GM21423 (cell line): ENCODE measurements around the gene CAMK2N2.
"Not testable (repeated sequence)": the region's sequence is repeated elsewhere in the genome, so short reads cannot be mapped to it uniquely, and the experiment has no call there.

ENCODE experiments used
- ATAC-seq: cut with Tn5 transposase; IDR thresholded peaks from one replicate; pipeline ENCODE4 v1.9.1; 2021; ENCODE audit warnings: mild to moderate bottlenecking, moderate library complexity; ENCODE audit not compliant: unreplicated experiment

CAMK2N2 gene

DNA sequence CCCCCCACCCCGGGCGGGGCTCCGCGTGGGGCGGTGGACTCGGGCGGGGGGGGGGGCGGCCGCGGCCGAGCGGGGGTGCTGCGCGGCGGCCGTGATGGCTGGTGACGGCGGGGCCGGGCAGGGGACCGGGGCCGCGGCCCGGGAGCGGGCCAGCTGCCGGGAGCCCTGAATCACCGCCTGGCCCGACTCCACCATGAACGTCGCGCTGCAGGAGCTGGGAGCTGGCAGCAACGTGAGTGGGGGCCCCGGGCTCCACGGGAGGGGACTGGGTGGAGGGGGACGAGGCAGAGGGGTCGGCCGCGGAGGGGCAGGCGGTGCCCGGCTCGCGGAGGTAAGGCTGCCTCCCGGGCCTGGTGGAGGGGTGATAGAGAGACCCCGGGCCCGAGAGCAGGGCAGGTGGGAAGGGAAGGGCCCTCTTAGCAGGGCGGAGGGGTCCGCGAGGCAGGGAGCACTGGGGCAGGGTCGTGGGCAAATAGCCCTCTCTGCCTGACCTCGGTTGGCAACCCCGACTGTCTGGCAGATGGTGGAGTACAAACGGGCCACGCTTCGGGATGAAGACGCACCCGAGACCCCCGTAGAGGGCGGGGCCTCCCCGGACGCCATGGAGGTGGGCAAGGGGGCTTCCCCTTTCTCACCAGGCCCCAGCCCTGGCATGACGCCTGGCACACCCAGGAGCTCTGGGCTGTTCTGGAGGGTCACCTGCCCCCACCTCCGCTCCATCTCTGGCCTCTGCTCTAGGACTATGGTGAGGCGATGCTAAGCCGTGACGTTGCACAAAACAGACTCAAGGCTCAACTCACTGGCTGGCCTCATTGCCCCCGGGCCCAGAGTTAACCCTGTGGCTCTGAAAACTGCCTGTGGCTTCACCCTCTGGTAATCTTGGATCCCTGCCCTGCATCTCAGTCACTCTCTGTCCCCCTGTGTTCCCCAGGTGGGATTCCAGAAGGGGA lies 14.9 kb upstream of the CAMK2N2 start, which contains the start of gene ECE2:
Gene ECE2 (plus strand): TSS at position 62 of the 950 bp plus-strand sequence. CDS start 132 bp downstream, at position 194.
- no peak for ATAC-seq

DNA sequence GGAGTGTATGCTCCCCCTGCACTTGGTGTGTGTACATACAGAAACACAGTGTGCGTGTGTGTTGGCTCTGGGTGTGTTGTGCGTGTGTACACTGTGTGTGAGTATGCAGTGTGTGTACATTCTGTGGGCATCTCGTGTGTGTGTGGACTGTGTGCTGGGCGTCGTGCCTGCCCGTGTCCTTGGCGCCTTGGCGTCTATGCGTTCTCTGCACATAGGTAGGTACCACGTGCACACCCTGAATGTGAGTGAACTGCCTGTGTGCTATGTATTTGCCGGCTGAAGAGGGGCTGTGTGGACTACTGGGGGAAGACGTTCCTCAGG lies 14.0 kb upstream of the CAMK2N2 start:
- no peak for ATAC-seq

DNA sequence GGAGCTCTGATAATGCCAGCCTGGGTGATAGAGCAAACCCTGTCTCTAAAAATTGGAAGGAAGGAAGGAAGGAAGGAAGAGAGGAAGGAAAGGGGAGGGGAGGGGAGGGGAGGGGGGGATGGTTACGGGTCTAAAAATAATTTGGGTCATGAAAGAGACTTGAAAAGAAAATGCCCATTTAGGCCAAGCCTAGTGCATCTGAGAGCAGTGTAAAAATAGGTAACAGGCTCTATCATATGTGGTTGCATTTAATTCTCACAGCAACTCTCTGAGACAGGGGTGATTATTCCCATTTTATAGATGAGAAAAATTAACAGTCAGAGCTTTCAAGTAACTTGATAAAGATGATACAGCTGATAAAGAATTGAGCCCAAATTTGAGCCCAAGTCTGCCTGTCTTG lies 10.9 kb upstream of the CAMK2N2 start:
- no peak for ATAC-seq

DNA sequence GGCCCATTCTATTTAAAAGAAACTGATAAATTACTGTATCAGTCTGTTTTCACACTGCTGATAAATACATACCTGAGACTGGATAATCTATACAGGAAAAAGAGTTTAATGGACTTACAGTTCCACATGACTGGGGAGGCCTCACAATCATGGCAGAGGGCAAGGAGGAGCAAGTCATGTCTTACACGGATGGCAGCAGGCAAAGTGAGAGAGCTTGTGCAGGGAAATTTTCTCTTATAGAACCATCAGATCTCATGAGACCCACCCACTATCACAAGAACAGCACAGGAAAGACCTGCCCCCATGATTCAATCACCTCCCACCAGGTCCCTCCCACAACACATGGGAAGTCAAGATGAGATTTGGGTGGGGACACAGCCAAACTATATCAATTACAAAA lies 5.9 kb upstream of the CAMK2N2 start:
- not testable (repeated sequence) for ATAC-seq

DNA sequence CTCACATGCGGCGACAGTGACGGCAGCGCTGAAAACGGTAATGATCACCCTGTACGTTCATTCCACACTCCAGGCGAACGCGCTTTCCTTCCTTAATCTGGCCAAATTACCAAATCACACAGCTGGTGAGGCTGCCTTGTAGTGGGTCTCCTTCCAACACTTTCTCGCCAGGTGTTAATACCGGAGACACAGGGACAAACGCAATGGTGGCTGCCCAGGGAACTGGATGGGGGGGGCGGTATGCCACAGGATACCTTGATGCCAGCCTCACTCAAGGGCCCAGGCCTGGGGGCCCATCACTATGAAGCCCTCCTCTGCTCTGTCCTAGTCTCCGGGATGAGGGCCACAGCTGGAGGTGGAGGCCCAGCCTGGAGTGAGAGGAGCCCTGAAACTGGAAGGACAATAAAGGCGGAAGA lies 1.4 kb upstream of the CAMK2N2 start:
- no peak for ATAC-seq

DNA sequence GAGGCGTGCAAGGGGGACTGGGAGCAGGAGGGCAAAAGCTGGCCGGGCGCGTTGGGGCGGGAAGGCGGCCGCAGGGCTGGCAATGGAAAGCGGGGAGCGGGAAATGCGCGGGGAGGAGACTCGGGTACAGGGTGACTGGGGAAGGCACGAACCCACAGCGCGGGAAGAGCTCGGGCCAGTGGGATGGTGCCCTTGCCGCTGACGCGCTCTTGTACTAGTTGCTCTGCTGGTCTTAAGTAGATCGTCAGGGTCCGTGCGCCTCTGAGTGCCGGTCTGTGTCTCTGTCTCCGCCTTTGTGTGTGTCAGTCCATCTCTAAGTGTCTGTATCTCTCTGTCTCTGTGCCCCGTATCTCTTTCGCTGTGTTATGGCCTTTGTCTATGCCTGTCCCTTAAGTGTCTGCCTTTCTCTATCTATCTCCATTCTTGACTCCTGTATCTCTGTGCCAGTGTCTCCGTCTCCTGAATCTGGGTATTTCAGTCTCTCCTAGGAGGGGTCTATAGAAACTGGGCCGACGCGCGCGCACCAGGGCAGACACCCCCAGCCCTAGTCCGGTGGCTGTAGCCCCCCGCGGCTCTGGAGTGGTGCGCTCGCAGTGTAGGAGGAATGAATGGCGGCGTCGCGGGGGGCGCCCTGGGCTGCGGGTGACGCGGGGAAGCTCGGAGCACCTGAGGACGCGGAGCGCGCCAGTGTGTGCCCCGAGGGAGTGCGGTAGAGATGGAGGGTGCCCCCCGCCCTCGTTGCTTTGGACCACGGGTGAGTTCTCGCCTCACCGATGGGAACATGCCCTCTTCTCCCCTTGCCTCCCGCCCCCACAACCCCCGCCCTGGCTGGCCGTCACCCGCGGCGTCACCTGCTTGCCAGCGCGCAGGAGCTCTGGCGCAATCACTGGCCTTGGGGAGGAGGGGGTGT lies 756 bp upstream of the CAMK2N2 start:
- no peak for ATAC-seq

DNA sequence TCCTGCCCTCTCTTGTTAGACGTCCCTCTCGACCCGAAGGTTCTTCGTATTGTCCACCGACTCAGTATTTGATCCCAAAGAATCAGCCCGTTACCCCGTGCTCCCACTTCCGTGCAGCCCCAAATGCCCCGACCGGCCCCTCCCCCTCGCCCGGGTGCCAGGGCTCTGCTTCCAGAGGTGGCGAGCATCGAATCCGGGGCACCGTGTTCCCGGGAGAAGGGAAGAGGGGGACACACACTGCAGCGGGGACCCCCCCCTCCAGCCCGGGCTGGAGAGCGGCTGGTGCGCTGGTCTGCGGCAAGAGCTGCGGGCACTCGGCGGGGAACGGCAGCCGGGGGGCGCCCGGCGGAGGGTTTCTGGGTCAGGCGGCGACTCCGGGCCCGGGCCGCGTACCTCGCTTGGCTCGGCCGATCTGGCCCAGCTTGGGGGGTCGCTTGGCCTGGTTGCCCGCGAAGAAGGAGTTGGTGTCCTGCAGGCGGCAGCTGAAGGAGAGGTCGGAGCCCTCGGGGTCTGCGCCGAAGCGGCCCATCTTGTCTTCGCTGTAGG lies 556 bp downstream of the CAMK2N2 start:
- ATAC-seq = no peak

DNA sequence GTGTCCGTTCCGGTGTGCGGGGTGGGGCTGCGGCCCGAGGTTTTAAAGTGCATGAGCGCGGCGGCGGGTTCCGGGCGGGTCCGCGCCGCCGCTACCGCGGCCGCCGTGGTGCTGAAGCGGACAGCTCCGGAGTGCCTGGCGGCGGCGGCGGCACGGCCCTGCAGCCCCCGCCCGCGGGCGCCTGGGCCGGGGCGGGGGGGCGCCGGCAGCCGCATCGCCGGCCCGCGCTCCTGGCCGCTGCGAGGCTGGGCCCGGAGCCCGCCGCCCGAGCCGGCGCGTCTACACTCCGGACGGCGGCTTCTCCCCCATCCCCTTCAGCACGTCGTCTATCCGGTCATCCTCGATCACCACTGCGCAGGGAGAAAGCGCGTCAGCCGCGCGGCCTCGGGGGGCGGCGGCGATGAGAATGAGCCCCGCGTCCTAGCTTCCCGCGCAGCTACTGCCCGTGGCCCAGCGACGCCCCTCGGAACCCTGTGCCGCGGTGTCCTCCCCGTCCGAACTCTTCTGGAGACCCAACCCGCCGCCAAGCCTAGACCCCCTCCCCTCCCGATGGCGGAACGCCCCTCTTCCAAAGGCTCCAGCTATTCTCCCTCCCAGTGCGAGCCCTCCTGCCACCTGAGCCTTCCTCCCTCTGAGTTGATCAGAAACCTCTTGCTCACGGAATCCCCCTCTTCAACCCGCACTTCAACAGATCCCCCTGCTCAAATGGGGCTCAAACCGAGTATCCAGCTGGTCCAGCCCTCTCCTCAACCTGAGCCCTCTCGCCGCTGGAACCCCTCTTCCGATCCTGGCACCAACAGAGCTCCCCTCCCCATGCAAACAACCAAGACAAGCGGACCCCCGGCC lies 1.3 kb downstream of the CAMK2N2 start:
- ATAC-seq = no peak

DNA sequence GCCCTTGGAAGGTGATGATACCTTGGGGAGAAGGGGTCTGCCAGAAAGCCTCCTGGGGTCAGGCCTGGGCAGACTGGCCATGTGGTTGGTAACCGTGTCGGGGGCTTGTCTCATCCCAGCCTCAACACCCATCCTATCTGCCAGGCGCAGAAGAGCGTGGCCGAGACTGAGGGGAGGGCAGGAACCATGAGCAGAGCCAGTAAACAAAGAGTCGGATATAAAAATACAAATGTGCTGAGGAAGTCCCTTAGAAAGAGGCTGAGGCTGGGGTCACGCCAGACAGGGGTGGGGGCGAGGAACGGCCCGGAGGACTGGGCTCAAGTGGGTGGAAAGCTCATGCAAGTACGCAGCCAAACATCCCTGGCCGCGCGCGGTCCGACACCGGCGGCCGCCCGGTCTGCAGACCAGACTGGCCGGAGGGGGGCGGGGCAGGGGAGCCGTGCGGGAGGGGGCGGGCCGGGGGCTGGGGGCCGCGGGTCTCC lies 1.9 kb downstream of the CAMK2N2 start:
- no peak for ATAC-seq

DNA sequence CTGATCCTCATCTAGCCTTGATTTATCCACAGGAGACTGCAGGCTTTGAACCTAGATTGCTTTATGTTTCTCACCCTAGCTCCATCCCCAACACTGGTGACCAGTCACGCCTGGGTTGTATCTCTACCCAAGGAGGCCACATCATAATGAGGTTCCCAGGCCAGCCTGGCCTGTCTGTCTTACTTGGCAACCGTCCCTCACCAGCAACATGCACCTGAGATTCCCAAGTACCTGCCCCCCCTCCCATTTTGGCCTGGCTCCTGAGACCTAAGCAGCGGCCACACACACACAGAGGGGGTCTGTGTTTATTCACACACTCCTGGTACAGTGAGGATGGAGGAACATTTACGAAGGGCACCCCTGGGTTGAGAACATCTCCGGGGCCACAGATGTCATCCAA lies 2.4 kb downstream of the CAMK2N2 start:
- ATAC-seq = no peak

DNA sequence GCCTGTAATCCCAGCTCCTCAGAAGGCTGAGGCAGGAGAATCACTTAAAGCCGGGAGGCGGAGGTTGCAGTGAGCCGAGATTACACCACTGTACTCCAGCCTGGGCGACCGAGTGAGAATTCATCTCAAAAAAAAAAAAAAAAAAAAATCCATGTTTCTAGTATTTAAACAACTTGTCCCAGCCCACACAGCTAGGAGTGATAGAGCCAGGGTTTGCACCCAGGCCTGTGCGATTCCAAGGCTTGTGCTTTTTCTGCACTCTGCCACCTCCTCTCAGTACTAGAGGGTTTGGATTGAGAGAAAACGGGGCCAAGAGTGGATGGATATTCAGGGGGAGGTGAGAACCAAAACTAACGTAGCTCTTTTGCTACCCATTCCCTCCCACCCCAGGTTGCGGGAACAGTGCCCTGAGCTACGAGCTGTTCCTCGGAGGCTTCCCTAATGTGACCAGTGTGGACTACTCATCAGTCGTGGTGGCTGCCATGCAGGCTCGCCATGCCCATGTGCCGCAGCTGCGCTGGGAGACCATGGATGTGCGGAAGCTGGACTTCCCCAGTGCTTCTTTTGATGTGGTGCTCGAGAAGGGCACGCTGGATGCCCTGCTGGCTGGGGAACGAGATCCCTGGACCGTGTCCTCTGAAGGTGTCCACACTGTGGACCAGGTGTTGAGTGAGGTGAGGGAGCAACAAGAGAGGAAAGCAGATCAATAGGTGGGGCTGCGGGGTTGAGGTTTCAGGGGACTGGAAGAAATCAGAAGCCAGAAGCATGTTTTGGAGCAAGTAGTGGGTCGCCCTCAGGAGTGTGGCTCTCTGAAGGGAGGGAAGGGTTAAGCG lies 4.1 kb downstream of the CAMK2N2 start:
- ATAC-seq = no peak

DNA sequence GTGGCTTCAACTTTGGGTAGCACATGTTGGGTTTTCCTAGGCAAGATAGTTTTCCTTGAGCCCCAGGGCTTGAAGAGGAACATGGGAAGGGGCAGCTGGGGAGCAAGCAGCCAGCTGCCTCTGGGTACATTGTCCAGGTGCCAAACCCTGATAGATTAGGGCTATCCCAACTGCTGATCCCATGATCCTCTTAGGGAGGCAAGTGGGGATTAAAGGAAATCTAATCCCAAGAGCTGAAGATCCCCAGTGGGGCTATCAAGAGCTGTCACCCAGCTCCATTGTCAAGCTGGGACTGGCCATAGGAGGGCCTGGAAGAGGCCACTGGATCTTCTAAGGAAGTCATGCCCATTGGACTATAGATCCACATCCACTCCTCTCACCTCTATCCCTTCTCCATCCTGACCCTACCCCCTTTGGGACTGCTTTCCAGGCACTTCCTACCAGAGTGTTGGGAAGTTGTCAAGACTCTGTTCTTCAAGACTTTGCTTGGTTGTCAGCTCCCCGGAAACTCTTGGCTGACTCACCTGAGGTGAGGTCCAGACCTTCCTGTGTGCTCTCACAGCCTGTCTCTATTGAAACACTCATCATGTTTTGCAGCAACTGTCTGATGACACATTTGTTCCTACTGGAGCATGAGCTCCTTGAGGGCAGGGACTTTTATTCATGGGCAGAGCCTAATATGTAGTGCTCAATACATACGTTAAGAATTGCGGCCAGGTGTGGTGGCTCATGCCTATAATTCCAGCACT lies 5.9 kb downstream of the CAMK2N2 start:
- no peak for ATAC-seq

DNA sequence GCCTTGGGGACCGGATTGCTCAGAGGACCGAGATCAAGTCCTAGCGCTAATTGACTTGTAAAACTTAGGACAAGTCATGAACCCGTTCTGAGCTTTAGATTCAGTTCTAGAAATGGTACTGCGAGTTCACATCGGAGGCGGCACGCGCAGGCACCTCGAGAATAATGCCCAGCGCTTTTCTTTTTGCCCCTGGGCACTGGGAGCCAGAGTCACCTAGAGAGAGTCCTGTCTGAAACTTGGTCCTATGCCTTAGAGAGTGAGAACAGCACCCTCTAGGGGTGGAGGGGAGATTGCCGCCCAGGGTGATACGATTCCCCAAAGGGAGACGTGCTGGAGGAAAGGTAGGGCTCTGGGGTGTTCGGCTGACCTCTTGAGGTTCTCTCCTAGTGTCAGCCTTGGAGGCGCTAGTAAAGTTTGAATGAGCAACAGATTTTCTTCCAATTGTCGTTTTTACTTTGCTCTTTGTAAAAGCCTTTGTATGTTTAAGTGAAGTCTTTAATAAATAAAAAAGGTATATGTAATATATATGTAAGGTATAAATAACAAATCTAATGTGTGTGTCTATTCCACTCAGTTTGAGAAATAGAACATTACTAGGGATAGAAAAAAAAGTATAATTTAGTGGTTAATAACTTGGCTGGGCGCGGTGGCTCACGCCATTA lies 11.1 kb downstream of the CAMK2N2 start:
- ATAC-seq = peak; percentile 61

DNA sequence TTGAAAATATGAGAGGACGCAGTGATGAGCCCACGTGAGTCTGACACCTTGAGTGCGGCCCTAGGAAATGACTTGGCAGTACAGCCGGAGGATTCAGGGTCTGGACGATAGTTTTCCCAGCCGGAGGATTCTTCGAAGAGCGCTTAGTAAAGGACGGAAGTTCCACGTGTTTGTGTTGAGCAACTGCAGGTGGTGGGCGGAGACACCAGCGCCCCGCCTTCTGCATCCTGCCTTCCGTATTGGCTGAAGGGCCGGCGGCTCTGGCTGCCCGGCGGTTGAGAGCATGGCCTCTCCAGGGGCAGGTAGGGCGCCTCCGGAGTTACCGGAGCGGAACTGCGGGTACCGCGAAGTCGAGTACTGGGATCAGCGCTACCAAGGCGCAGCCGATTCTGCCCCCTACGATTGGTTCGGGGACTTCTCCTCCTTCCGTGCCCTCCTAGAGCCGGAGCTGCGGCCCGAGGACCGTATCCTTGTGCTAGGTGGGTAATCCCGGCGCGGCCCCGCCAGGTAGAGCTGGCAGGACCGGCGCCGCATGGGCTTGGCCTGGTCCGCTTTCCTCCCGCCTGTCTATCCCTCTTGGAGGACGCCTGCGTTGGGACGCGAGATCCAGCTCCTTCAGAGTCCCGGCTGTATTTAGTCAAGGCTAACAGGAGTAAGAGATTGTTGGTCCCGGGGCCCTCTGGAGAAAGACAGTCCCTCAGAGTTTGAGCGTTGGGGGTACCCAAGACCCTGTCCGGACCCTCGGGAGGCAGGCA lies 11.8 kb downstream of the CAMK2N2 start, which contains the start of gene EEF1AKMT4:
Gene EEF1AKMT4 (plus strand): TSS at position 261 of the 755 bp plus-strand sequence. CDS start 23 bp downstream, at position 284.
- ATAC-seq = peak; percentile 89

DNA sequence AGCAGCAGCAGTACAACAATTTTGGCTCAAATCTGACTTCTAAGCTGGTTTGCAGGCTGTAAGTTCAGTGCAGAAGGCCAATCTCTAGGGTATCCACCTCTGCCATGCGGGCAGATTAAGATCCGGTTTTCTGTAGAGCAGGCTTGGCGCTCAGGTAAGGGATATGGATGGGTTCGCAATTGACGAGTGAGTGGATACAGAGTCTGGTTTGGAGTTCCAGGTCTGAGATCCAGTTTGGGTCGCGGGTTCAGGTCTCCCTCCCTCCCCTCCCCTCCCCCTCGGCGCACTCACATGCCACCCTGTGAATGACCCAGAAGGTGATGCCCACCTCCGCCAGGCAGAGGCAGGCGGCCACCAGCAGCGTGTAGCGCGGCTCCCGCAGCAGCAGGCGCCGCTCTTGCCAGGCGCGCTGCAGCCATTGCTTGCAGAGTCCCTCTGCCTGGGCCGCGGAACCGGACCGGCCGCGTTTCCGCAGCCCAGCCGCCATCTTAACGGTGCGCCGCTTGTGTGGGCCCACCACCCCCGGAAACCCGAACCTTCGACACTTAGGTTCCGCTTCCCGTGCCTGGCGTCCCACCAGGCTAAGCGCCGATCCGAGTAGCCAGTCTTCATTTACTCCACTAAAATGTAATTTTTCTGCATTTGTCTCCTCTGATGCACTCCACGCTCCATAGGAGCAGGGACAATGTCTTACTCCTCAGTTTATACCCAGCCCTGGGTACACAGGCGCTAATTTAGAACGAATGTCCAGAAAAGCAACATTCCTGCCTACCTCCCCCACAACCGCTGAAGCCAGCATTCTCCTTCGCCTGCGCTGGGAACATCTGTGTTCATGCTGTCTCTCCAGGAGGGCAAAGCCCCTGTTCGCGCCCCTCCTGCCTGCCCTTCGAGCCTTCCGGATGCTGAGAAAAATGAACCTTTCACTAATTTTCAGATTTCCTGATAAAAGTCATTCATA lies 12.6 kb downstream of the CAMK2N2 start, which contains the start of gene ALG3:
Gene ALG3 (minus strand): TSS at position 509 of the 958 bp plus-strand sequence. CDS start 22 bp downstream, at position 487.
- peak; percentile 46 for ATAC-seq

DNA sequence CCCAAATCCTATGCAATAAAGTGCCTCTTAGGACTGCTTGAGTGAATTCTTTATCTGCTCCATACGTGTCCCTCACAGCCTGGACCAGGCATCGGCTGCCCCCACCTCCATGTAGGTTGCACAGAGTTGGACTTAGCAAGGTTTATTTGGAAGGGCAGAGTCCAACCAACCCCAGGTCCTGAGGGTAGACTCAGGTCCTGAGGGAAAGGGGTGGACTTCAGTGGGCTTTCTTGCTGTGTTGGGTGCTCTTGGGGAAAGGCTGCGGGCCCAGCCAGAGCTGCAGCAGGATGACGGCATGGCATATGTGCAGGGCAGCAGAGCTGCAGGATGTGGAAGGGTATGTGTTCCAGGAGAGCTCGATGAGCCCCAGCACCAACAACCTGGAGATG lies 19.1 kb downstream of the CAMK2N2 start:
- ATAC-seq = no peak
